ENCODE results near the gene RBM4. TPM values are rescaled to one million over a fixed set of nuclear protein-coding genes. Genes with fewer than 3 reads are reported as not detected.

The RBM4 gene
- total and polyA plus RNA-seq, 9 of the 15 experiments (the other 6 are each of a cell fraction or from before 2014, with no cell fraction given), result 81.6 to 233 (median 122) TPM

- TF ChIP-seq POLR2AphosphoS2 (IDR thresholded peaks at IDR 0.05; ENCODE audit: low read length), result no peak
- peak; percentile 96 for TF ChIP-seq TFAP4 (CRISPR knock-in tag; IDR thresholded peaks at IDR 0.05; ENCODE audit: borderline replicate concordance)
- TF ChIP-seq ZBTB34 (CRISPR knock-in tag; IDR thresholded peaks at IDR 0.05), result no peak
- no peak for TF ChIP-seq POLR3A (IDR thresholded peaks at IDR 0.05; ENCODE audit: borderline replicate concordance, extremely low read depth, insufficient read depth, insufficient read length)
- peak; percentile 58; the same call in 1 of the 2 replicates for TF ChIP-seq ZNF592 (IDR thresholded peaks at IDR 0.05)
- TF ChIP-seq NR0B1 (IDR thresholded peaks at IDR 0.05; ENCODE audit: partially characterized antibody), result no peak
- TF ChIP-seq PHB (CRISPR knock-in tag; IDR thresholded peaks at IDR 0.05), result no peak
- TF ChIP-seq ZNF263 (CRISPR knock-in tag; IDR thresholded peaks at IDR 0.05; ENCODE audit: borderline replicate concordance), result peak; percentile 96
- peak; percentile 25; the same call in 1 of the 2 replicates for TF ChIP-seq NBN (IDR thresholded peaks at IDR 0.05; ENCODE audit: low read depth)
Observed at GRCh38 chr11:66592457-66593302, 45.8 kb upstream of the RBM4 start, which contains the start of the genes CCDC87 and CCS (continued).
